M059J (cell line): ENCODE data around the gene EMD. TPM values are rescaled to one million over a fixed set of nuclear protein-coding genes. Genes with fewer than 3 reads are reported as not detected.

Source experiments
- DNase-seq: peaks from one replicate; pipeline ENCODE4 v3.0.0-alpha.2; 2012; ENCODE audit warnings: low read depth
- total RNA-seq: library from RNA; depleted of rRNA; stranded (reverse); fragments of >200 nt; shearing (Covaris generic); gene quantifications from 2 replicates; pipeline ENCODE4 v1.2.3, GENCODE V29; 2014

The EMD gene
- total RNA-seq, 1 experiment from 2014 or later, result 105 TPM

DNA sequence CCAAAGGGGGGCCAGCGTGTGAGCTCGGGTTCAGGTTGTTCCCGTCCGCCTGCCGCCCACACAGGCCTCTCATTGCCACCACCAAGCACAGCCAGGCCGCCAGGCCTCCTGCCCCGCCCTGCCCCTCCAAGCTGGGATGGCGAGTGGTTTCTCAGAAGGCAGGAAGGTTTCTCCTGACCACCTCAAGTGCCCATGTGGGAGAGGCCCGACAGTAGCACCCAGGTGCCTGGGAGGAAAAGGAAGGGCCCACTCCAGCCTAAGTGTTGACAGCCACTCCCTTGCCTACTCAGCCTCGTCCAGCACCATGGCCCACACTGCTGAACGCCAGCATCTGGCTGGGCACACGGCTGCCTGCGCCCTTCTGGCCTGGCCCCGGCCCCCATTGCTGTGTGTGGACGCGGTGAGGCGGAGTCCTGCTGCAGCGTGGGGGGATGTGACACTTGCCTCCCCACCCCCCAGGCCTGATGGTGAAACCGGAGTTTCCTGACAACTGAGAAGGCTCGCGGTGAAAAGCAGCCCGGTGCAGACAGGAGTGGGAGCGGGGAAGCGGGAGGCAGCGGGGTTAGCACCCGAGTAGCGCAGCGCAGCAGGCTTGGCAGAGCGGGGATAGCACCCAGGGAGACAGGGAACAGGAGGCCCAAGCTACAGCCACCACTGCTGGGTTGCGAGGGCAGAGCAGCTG lies 23.9 kb upstream of the EMD start:
- no peak for DNase-seq

GRCh38 chrX:154355776-154356140 lies 23.3 kb upstream of the EMD start:
- DNase-seq, result no peak

GRCh38 chrX:154356596-154356995 lies 22.5 kb upstream of the EMD start:
- no peak for DNase-seq

DNA sequence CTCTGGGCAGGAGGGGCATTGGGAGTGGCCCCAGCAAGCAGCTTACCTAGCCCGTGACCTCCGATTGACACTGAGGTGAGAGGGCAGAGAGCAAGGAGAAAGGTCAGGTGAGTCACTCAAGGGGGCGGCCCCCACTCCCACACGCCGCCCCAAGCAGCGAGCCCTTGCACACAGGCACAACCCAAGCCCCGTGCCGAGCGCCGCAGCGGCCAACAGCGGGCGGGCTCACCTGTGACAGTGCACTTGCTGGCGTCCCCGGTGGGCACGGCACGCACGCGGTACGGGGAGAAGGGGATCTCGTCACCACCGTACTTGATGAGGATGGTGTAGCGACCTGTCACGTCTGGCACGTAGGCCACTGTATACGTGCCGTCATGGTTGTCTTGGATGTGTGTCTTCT lies 21.9 kb upstream of the EMD start:
- peak; percentile 1 for DNase-seq

GRCh38 chrX:154358011-154358410 lies 21.1 kb upstream of the EMD start:
- DNase-seq, result no peak

GRCh38 chrX:154358829-154359228 lies 20.3 kb upstream of the EMD start:
- no peak for DNase-seq

- DNase-seq, result no peak
These were observed 19.5 kb upstream of the EMD start for GRCh38 chrX:154359362-154360154.

DNA sequence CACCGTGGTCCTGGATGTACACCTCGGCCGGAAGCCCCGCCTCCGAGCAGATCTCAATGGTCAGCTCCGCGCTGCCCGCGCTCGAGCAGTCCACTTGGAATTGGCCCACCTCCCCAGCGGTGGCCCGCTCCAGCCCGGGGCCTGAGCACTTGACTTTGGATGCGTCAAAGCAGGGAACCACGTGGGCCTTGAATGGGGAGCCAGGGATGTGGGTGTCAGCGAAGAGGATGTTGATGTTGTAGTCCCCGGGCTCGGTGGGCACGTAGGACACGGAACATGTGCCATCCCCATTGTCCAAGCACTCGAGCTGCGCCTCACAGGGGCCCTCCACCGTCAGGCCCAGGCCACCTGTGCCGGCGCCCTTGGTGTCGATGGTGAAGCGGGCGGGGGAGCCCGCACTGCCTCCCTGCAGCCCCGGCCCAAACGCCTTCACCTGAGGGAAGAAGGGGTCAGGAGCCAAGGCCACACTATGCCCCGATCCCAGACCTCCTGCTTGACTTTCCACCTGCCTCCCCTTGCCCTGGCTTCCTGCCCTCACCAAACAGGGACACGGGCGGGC lies 18.9 kb upstream of the EMD start:
- DNase-seq, result no peak

GRCh38 chrX:154362085-154362742 lies 16.9 kb upstream of the EMD start:
- DNase-seq, result no peak

GRCh38 chrX:154363706-154364439 lies 15.2 kb upstream of the EMD start:
- DNase-seq, result no peak

DNA sequence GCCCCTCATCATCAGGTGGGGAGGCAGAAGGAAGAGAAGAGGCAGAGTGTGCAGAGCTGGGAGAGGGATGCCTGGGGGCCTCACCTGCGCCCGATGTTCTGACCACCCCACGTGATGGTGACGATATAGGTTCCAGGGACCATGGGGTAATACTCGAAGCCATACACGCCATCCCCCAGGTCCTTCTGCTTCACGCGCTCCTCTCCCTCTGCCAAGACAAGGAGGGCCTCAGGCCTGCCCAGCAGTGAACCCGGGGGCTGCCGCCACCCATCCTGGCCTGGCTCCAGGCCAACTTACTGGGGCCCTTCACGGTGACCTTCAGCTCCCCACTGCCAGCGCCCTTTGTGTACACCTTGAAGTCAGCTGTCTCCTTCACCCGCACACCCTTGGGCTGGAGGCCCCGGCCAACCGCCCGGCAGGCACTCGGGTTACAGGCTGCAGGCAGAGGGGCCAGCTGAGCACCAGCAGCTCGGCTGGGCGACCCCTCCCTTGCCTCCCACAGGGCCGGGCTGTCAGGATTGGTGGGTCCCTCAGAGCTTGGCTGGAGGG lies 14.0 kb upstream of the EMD start:
- no peak for DNase-seq

- DNase-seq, result no peak
These were observed 13.0 kb upstream of the EMD start for GRCh38 chrX:154365997-154366665.

- no peak for DNase-seq
These were observed 12.4 kb upstream of the EMD start for GRCh38 chrX:154366666-154367055.

GRCh38 chrX:154367474-154368308 lies 11.4 kb upstream of the EMD start:
- DNase-seq, result no peak

DNA sequence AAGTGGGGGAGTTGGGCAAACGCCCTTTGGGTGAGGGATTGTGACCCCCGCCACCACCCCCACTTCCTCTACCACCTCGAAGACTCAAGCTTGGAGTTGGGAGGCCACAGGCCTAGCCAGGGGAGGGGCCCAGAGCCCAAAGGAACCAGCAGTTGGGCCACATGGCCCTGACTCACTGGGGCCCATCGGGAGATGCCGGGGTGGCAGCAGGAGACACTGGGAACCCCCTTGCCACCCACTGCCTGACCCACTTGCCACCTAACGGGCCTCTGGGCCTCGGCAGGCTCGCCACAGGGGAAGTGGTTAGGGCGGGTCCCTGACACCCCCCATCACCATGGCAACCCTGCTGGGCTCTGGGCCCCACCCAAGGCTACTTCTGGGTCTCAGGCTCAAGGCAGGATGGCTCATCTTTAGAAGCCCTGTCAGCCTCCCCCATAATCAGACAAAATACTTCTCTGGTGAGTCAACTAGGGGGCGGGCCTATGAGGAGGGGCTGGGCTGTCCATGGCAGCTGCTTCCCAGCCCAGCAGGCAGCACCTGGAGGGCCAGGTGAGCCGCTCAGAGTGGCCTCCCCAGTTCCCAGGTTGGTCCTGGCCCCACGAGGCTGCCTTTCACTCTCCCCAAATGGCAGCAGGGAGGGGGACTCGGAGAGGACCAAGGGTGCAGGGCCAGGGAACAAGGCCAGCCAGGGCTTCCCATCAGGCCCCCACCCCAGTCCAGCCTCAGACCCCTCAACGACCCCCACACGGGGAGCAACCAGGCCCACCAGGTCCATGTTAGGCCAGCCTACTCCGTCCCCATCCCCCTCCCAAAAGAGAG lies 10.3 kb upstream of the EMD start:
- DNase-seq, result peak; percentile 98

DNA sequence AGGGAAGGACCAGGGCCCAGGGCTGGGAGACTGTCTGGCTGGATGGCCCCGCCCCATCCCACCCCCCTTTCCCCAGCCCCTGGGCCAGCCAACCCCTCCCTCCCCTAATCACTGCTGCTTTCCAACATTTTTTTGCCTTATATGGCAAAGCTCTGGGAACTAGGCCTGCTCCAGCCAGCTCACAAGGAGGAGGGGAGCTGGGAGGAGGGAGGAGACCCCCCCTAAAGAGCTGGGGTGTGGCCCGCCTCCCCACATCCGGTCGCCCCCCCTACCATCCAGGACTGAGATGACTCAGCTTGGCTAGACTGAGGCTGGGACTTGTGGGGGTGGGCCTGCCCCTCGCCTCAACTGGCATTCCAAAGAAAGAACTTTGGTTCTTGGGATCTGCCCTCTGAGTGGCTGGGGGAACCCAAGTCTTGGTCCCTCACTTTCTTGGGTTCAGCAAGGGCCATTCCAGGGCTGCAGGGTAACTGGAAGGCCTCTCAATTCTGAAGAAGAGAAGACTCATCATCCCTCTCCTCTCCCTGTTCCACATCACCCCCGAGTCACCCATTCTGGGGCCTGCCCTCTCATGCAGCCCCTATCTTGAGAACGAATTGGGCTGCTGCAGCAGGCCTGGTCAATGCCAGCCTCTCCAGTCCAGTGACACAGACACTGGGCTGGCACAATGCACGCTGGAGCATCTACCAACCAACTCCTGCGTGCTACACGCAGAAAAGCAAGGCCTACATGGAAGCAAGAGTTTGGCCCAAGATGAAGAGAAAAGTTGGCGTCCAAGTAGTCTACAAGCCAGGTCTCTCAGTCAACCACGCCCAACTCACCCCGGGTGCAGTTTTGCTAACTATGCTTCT lies 9.4 kb upstream of the EMD start:
- DNase-seq, result peak; percentile 98

GRCh38 chrX:154370300-154371016 lies 8.6 kb upstream of the EMD start:
- no peak for DNase-seq
